Activated CD4-positive, alpha-beta T cell treated with anti-CD3 and anti-CD28 coated beads, Interleukin-2, amount 10 ng/mL, durations not matched to agents 24 days and 14 days (primary cell): ENCODE results near the gene RB1. TPM values are rescaled to one million over a fixed set of nuclear protein-coding genes. Genes with fewer than 3 reads are reported as not detected.
A peak's percentile ranks its signal among the peaks of the same experiment; 100 is the strongest.

Experiments used
- DNase-seq: peaks from one replicate; pipeline ENCODE4 v3.0.0; 2022
- H3K27ac Mint-ChIP-seq: one replicate; pipeline ENCODE4 v1.8.0; 2022; ENCODE audit warnings: mild to moderate bottlenecking, mixed read lengths
- H3K27me3 Mint-ChIP-seq: one replicate; pipeline ENCODE4 v1.8.0; 2022; ENCODE audit warnings: mixed read lengths
- H3K36me3 Mint-ChIP-seq: one replicate; pipeline ENCODE4 v1.8.0; 2022; ENCODE audit warnings: low read depth, mild to moderate bottlenecking, mixed read lengths
- H3K4me1 Mint-ChIP-seq: one replicate; pipeline ENCODE4 v1.8.0; 2021; ENCODE audit warnings: mixed read lengths
- H3K4me3 Mint-ChIP-seq: one replicate; pipeline ENCODE4 v1.8.0; 2022; ENCODE audit warnings: mild to moderate bottlenecking, moderate library complexity, mixed read lengths
- H3K9me3 Mint-ChIP-seq: one replicate; pipeline ENCODE4 v1.8.0; 2021; ENCODE audit warnings: mixed read lengths
- intact Hi-C: fragments of 100-400 bp; cut with micrococcal nuclease; formaldehyde crosslinking; loops from one replicate; pipeline ENCODE4 v1.15.1; 2023
- total RNA-seq: library from RNA; stranded (reverse); gene quantifications from 2 replicates; pipeline ENCODE4 v1.2.3, GENCODE V29; 2022

RB1 gene
- total RNA-seq, 1 donor from 2014 or later: 29.0 TPM

DNA sequence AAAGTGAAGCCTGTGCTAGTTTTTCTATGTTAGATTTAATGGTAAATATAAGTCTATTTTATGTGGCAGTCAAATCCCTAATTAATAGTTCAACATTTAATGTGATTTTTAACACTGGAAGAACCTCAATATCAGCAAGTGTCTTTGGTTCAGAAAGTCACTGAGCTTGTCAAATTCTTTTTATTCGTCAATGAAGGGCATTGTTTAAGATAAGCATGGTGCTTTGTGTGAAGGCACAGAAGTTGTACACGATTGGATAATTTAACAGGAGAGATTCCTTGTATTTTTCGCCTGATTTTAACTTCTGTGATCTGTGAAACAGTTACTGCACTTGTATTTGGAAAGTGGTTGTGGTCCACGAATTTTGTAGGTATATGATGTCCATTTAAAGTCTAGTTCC is 30.2 kb upstream of the RB1 start:
- Mint-ChIP-seq H3K27ac (no peak overlapping the region), H3K4me1 (peaks cover 3% of the 10 kb centered on the region), H3K36me3 (peaks cover 10% of the 10 kb centered on the region), H3K4me3 (no peak overlapping the region), H3K9me3 (no peaks in the 10 kb centered on the region), H3K27me3 (peaks cover 10% of the 10 kb centered on the region)
- intact Hi-C loops: no loop called here
- no peak for DNase-seq

DNA sequence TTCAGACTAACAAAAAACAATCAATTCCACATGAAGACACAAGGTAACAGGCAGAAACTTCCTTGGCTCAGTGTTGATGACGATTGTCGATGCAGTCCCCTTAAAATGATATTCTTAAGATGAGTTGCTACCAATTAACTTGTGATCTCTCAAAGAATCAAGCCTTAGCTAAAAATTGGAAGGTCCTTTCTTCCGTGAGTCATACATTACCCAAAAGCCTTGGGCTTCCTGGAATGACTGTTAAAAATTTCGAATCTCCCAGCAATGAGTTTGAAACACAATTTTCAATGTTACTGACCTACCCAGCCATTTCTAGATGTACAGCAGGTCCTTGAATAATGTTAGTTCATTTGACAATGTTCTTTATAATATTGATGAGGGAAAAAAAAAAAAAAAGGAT is 28.0 kb upstream of the RB1 start:
- peaks cover 3% of the 10 kb centered on the region for H3K4me1 Mint-ChIP-seq
- DNase-seq: peak; percentile 16
- H3K9me3 Mint-ChIP-seq: no peaks in the 10 kb centered on the region
- peaks cover 1% of the 10 kb centered on the region for H3K36me3 Mint-ChIP-seq
- no peak overlapping the region for H3K4me3 Mint-ChIP-seq
- intact Hi-C loops: no loop called here
- no peak overlapping the region for H3K27ac Mint-ChIP-seq
- H3K27me3 Mint-ChIP-seq: peaks cover 10% of the 10 kb centered on the region

DNA sequence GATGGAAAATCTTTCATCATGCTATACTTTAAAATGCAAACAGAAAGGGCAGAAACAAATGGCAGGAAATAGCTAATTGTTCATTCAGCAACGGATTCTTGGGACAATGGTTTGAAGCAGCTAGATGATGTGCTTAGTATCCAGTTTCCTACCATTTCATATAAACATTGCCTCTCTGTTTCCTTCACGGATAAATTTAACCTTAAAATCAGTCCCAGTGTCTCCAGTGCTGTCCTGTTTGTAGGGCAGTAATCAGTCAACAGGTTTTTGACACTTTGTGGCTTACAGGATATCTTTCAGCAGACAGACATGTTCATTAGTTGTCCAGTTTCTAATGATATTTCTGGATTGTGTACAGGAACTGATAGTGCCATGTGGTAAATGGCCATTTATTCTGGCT is 24.7 kb upstream of the RB1 start:
- H3K36me3 Mint-ChIP-seq: peaks cover 1% of the 10 kb centered on the region
- no peaks in the 10 kb centered on the region for H3K9me3 Mint-ChIP-seq
- peaks cover 3% of the 10 kb centered on the region for H3K4me1 Mint-ChIP-seq
- intact Hi-C loops: no loop called here
- peak; percentile 34 for DNase-seq
- no peak overlapping the region for H3K4me3 Mint-ChIP-seq
- H3K27me3 Mint-ChIP-seq: peaks cover 10% of the 10 kb centered on the region
- no peak overlapping the region for H3K27ac Mint-ChIP-seq

DNA sequence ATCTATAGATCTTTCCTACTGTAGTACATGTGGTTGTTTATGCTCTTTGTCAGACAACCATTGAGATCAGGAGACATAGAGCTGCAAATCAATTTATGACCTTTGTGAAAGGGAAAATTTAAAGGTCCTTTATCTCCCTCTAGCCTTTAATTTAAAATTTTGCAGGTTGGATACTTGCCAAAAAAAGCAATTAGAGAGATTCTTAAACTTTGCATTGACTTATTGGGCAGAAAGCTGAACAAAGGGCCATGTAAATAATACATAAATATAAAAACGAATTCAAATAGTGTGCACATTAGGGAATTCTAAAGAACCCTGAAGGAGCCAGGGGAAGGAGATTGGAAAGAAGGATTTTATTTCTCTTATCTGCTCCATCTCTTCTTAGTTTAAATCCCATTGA is 22.0 kb upstream of the RB1 start:
- Mint-ChIP-seq H3K36me3 (peaks cover 1% of the 10 kb centered on the region), H3K9me3 (no peaks in the 10 kb centered on the region), H3K27me3 (peaks cover 9% of the 10 kb centered on the region), H3K4me1 (no peaks in the 10 kb centered on the region), H3K4me3 (no peak overlapping the region), H3K27ac (no peak overlapping the region)
- intact Hi-C loops: no loop called here
- DNase-seq: no peak

DNA sequence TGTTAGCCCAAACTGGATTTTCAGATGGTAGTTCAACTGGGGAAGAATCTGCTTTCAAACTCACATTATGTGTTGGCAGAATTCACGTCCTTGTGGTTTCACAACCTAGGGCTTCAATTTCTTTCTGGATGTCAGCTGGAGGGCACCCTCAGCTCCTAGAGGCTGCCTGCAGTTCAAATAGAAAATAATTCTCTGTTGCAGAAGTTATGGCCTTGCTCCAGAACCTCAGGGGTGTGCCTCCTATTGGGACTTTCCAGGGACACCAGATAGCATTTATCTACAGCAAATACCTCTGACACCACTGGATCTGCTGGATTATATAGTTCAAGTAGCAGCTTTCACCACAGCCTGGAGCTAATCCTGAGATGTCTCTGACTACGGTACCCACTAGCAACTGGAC is 11.8 kb upstream of the RB1 start:
- H3K27ac Mint-ChIP-seq: no peak overlapping the region
- H3K36me3 Mint-ChIP-seq: no peaks in the 10 kb centered on the region
- no peaks in the 10 kb centered on the region for H3K4me1 Mint-ChIP-seq
- no peak for DNase-seq
- no peaks in the 10 kb centered on the region for H3K9me3 Mint-ChIP-seq
- peaks cover 22% of the 10 kb centered on the region for H3K27me3 Mint-ChIP-seq
- intact Hi-C loops: no loop called here
- no peak overlapping the region for H3K4me3 Mint-ChIP-seq

DNA sequence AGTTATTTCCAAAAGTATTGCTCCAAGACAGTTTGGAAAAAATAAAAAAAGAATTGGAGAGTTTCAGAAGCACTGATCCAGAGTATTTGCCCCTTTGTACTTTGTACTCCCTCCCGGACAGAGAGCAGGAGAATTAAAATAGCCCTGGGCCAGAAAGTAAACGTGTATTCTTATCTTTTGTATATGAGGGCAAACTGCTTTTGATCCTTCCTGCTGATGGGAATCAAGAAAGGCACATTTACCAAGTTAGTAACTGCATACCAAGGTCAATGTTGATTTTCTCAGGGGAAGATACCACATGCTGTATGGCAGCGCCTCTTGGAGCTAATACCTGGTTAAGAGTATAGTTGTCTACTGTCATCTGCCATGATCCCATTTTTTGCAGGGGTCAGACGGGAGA is 10.9 kb upstream of the RB1 start:
- Mint-ChIP-seq H3K9me3 (no peaks in the 10 kb centered on the region), H3K27me3 (peaks cover 21% of the 10 kb centered on the region), H3K36me3 (no peaks in the 10 kb centered on the region), H3K4me1 (peaks cover 3% of the 10 kb centered on the region), H3K27ac (no peak overlapping the region), H3K4me3 (no peak overlapping the region)
- DNase-seq: no peak
- intact Hi-C loops: no loop called here

DNA sequence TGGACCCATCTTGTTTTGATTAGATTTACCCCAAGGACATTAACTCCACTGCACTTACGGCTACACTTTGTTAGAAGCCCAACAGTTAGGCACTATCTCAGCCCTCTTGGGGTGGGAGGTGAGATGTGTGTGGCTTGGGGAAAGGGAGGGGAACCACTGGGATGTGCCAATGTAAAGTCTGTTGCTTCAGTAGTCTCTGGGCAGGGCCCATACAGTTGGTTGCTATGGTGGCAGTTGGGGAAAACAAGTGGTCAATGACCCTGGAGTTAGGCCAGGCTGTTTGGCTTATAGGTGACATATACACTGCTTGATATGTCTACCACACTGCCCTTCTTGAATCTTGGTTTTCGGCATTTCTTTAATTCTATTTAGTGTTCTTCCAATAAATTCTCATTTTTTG is 8.9 kb upstream of the RB1 start:
- Mint-ChIP-seq H3K9me3 (no peaks in the 10 kb centered on the region), H3K4me3 (no peak overlapping the region), H3K27ac (no peak overlapping the region), H3K36me3 (no peaks in the 10 kb centered on the region), H3K4me1 (peaks cover 3% of the 10 kb centered on the region), H3K27me3 (peaks cover 13% of the 10 kb centered on the region)
- intact Hi-C loops: no loop called here
- no peak for DNase-seq

DNA sequence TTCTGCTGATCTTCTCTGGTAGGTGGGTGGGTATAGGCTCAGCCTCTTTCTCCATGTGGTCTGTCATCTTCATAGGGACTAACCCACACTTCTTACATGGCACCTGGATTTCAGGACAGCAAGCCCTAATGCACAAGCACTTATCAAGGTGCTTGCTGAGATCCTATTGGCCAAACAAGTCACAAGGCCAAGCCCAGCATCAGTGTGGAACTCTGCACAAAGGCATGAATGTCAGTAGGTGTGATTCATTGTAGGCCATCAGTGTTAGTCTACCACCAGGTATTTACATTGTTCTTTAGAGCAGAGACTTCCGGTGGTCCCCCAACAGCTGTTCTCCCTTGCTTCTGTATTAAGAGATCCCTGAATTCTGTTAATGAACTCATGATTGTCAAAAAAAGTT is 8.3 kb upstream of the RB1 start:
- intact Hi-C loops: no loop called here
- no peaks in the 10 kb centered on the region for H3K9me3 Mint-ChIP-seq
- H3K4me3 Mint-ChIP-seq: no peak overlapping the region
- H3K27ac Mint-ChIP-seq: no peak overlapping the region
- no peak for DNase-seq
- peaks cover 3% of the 10 kb centered on the region for H3K4me1 Mint-ChIP-seq
- no peaks in the 10 kb centered on the region for H3K36me3 Mint-ChIP-seq
- H3K27me3 Mint-ChIP-seq: peaks cover 8% of the 10 kb centered on the region

DNA sequence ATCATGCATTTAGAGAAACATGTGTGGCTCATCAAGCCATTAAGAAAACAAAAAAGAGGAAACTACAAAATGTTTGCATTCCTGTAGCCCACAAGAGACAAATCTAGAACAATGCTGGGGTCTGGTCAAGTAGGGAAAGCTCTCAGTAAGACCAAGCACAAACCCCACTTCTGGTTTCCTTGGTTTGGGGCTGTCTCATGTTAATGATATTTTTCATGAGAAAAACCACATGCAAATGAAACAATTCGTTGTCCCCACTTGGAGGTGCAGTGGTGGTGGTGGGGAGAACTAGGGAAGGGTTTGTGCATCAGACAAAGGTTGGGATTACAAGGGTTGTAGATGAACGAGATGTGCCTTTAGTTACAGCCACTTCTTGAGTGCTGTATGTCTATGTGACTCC is 7.0 kb upstream of the RB1 start:
- Mint-ChIP-seq H3K27me3 (no peaks in the 10 kb centered on the region), H3K27ac (no peak overlapping the region), H3K4me3 (no peak overlapping the region), H3K36me3 (peaks cover 2% of the 10 kb centered on the region), H3K9me3 (no peaks in the 10 kb centered on the region), H3K4me1 (peaks cover 3% of the 10 kb centered on the region)
- intact Hi-C loops: no loop called here
- DNase-seq: no peak

DNA sequence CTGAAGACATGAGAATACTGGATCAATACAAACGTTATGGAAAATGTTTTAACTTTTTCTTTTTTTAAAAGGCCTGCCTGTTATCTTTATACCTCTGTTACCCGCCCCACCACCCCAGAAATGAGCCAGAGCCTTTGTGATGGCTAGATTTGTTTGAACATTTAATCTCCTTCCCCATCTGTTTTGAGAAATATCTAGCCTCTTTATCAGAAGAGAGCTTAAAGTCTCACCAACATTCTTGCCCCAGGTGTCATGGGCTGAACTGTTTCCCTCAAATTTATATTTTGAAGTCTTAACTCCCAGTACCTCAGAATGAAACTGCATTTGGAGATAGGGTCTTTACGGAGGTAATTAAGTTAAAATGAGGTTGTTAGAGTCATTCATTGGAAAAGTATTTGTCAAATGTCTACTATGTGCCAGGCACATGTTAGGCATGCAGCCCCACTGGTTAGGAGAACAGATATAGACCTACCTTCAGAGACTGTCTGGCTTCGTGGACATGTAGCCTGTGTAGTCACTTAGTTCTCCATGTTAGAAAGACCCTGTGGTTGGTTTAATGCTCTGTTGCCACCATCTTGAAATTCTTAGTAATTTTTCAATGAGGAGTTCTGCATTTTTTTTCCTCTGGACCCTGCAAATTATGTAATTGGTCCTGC is 6.3 kb upstream of the RB1 start:
- intact Hi-C loops: no loop called here
- DNase-seq: no peak
- Mint-ChIP-seq H3K4me1 (peaks cover 3% of the 10 kb centered on the region), H3K27ac (no peak overlapping the region), H3K27me3 (no peaks in the 10 kb centered on the region), H3K9me3 (no peaks in the 10 kb centered on the region), H3K36me3 (peaks cover 2% of the 10 kb centered on the region), H3K4me3 (no peak overlapping the region)

DNA sequence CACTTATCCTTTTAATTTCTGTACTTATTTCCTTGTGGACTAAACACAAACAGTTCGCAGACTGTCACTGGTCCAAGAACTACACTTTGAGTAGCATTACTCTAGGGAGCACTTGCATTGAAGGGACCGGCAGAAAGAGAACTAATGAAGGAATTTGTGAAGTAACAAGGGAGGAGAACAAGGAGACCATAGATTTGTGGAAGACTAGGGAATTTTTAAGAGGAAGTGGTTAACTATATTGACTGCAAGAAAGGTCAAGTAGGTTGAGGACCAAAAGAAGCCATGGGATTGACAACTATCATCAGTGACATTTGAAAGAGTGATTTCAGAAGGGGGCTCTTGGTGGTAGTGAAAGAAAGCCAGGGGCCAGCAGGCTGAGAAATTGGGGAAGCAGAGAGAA is 4.0 kb upstream of the RB1 start:
- Mint-ChIP-seq H3K36me3 (peaks cover 5% of the 10 kb centered on the region), H3K9me3 (no peaks in the 10 kb centered on the region), H3K4me3 (no peak overlapping the region), H3K4me1 (peaks cover 13% of the 10 kb centered on the region), H3K27me3 (no peaks in the 10 kb centered on the region), H3K27ac (no peak overlapping the region)
- no peak for DNase-seq
- intact Hi-C loops: no loop called here

DNA sequence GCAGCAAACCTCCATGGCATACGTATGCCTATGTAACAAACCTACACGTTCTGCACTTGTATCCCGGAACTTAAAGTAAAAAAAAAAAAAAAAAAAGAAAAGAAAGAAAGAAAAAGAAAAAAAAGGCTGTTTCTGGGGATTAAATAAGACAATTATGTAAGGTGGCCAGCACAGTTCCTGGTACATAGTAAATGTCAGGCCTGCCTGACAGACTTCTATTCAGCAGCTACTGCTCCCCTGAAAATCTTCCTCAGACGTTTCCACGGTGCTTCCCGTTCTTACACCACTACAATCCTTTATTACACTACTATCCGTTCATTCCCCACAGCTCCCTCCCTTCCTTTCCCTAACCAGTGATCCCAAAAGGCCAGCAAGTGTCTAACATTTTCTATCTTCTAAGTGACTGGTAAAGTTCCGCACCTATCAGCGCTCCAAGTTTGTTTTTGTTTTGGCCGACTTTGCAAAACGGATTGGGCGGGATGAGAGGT is 636 bp upstream of the RB1 start:
- Mint-ChIP-seq H3K4me3 (peak overlapping the region; percentile 87), H3K4me1 (peaks cover 21% of the 10 kb centered on the region), H3K27me3 (no peaks in the 10 kb centered on the region), H3K9me3 (no peaks in the 10 kb centered on the region), H3K36me3 (peaks cover 16% of the 10 kb centered on the region), H3K27ac (peak overlapping the region; percentile 92)
- intact Hi-C loops: loop anchor here (1.0 to 10.0 kb wide), 5 partner anchors 178 to 1632 kb away; partner anchors contain the start of genes FNDC3A and SPRYD7
- no peak for DNase-seq

DNA sequence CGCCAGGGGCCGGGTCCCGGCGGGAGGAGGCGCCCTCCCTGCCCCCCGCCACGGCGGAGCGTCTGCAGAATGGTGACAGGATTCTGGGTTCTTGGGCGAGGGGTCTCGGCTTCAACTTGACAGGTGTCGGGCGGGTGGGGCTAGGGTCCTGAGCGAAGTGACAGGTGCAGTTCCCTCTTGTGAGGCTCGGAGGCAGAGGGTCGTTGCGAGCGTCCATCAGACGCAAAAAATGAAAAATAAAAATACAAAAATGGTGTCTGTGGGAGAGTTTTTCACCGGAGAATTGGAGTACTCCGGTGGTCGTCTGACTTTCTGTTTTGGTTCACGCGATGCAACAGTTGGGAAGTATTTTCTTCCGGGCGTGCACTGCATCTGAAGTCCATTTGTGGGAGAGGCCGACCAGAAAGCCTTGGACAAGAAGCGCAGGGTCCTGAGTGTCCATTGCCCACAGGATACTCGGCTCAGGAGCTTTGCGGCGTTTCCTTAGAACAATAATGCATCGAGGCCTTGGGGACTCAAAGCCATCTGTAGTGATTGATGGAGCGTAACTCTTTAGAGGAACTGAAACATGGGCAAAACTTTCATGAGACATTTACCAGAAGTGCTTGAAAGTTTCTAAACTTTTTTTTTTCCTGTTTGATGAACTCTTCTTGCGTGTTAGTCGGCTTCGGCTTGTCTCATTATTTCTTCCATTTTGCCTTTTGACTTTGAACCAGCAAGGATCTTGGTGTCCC is 759 bp downstream of the RB1 start:
- H3K4me3 Mint-ChIP-seq: peak overlapping the region; percentile 87
- H3K27ac Mint-ChIP-seq: peak overlapping the region; percentile 98
- peaks cover 23% of the 10 kb centered on the region for H3K4me1 Mint-ChIP-seq
- H3K9me3 Mint-ChIP-seq: no peaks in the 10 kb centered on the region
- H3K27me3 Mint-ChIP-seq: no peaks in the 10 kb centered on the region
- DNase-seq: peak; percentile 81
- intact Hi-C loops: loop anchor here (1.0 to 10.0 kb wide), 6 partner anchors 39 to 1630 kb away; partner anchors contain the start of genes FNDC3A, ITM2B and SPRYD7
- peaks cover 17% of the 10 kb centered on the region for H3K36me3 Mint-ChIP-seq

DNA sequence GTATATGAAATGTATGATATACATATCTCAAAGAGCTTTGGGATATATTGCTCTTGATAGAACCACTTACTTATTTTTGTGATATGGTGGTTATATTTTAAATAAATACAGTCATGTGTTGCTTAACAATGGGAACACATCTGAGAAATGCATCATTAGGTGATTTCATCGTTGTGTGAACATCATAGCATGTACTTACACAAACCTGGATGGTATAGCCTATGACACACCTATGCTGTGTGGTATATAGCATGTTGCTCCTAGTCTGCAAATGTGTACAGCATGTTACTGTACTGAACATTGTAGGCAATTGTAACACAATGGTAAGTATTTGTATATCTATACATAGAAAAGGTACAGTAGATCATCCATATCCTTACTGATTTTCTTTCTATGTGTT is 7.7 kb downstream of the RB1 start:
- Mint-ChIP-seq H3K36me3 (peaks cover 35% of the 10 kb centered on the region), H3K27ac (no peak overlapping the region), H3K4me1 (peaks cover 18% of the 10 kb centered on the region), H3K27me3 (no peaks in the 10 kb centered on the region), H3K4me3 (no peak overlapping the region), H3K9me3 (no peaks in the 10 kb centered on the region)
- DNase-seq: no peak
- intact Hi-C loops: no loop called here
